GM21526 (cell line): Measurements from ENCODE around the gene CDK9.

ENCODE experiments used
- ATAC-seq: cut with Tn5 transposase; IDR thresholded peaks from one replicate; pipeline ENCODE4 v1.9.1; 2021; ENCODE audit warnings: moderate library complexity; ENCODE audit not compliant: unreplicated experiment, low FRiP score

Gene CDK9

GRCh38 chr9:127801955-127802575, 16.2 kb downstream of the CDK9 start:
- ATAC-seq = no peak

- ATAC-seq = peak; percentile 51
Measured at GRCh38 chr9:127802576-127803443, 17.0 kb downstream of the CDK9 start, which contains the start of gene FPGS. Gene FPGS (plus strand): TSS chr9:127802882. CDS start chr9:127802925, 43 bp downstream.

- ATAC-seq = no peak
Measured at GRCh38 chr9:127803507-127804352, 17.9 kb downstream of the CDK9 start.

- no peak for ATAC-seq
Measured at GRCh38 chr9:127805620-127806019, 19.8 kb downstream of the CDK9 start.

GRCh38 chr9:127806871-127807270, 21.0 kb downstream of the CDK9 start:
- ATAC-seq = no peak

GRCh38 chr9:127808347-127809001, 22.6 kb downstream of the CDK9 start:
- no peak for ATAC-seq

- ATAC-seq = no peak
Measured at GRCh38 chr9:127809002-127809539, 23.2 kb downstream of the CDK9 start.

- ATAC-seq = no peak
Measured at GRCh38 chr9:127809540-127810377, 23.9 kb downstream of the CDK9 start.

GRCh38 chr9:127810378-127811187, 24.7 kb downstream of the CDK9 start:
- ATAC-seq = no peak

- no peak for ATAC-seq
Measured at GRCh38 chr9:127812011-127812410, 26.2 kb downstream of the CDK9 start.

- no peak for ATAC-seq
Measured at GRCh38 chr9:127812936-127813675, 27.3 kb downstream of the CDK9 start.

GRCh38 chr9:127813686-127814226, 27.9 kb downstream of the CDK9 start:
- no peak for ATAC-seq

GRCh38 chr9:127814619-127815511, 29.0 kb downstream of the CDK9 start:
- ATAC-seq = no peak

GRCh38 chr9:127815512-127816361, 29.9 kb downstream of the CDK9 start:
- ATAC-seq = no peak

GRCh38 chr9:127816362-127816725, 30.5 kb downstream of the CDK9 start:
- no peak for ATAC-seq

GRCh38 chr9:127816728-127817127, 30.9 kb downstream of the CDK9 start:
- no peak for ATAC-seq
